ENCODE data around the gene KIRREL3. TPM values are rescaled to one million over a fixed set of nuclear protein-coding genes. Genes with fewer than 3 reads are reported as not detected.

Gene KIRREL3
- total and polyA plus RNA-seq, 2 of the 8 experiments (the other 6 are each of a cell fraction or from before 2014, with no cell fraction given) = 0.29 to 0.32 TPM

DNA sequence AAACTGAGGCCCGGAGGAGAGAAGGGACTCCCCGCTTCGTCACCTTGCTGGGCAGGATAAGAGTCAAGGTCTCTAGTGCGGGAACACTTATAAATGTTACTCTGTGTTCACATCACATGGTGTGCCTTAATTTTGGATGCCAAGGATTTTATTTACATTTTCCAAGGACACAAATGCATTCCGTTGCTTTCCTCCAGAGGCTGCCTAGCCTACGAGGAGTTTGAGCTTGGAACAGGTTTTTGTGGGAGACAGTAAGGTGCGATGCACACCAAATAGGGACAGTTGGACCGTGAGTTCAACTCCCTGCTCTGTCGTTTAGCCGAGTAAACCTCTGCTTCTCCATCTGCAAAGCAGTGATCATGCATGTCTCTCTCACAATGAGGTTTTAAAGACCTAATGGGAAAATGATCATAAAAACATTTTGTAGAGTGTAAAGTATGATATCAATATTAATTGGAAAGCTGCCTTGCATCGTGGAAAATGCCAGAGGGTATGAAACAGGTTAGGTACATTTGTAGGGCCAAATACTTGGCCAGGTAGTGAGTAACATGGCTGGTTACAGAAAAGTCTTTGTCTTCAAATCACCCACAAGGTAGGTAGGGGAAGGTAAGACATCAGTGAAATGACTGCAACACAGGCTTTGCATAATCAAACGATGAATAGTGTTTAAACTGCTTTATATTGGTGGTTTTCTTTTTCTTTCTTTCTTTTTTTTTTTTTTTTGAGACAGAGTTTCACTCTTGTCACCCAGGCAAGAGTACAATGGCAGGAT is 583.3 kb downstream of the KIRREL3 start (continued):
- TF ChIP-seq JUN (IDR thresholded peaks at IDR 0.05; ENCODE audit: low read depth, low read length) (no peak), POU5F1 (IDR thresholded peaks at IDR 0.05; ENCODE audit: low read depth, low read length) (no peak), TAF1 (IDR thresholded peaks at IDR 0.05; ENCODE audit: low read depth, low read length) (no peak), MAFK (IDR thresholded peaks at IDR 0.05; ENCODE audit: low read depth, low read length) (no peak)

Data from H1 (cell line).